ENCODE results near the gene MSI2.

GRCh38 chr17:57277923-57278604, 21.7 kb downstream of the MSI2 start:
- no peak for TF ChIP-seq POLR2AphosphoS5 (IDR thresholded peaks at IDR 0.05; ENCODE audit: borderline replicate concordance, low read depth, low read length)
- TF ChIP-seq EZH2 (IDR thresholded peaks at IDR 0.05), result no peak

Data from SK-N-MC (cell line).